ENCODE measurements around the gene SORD.
A peak's percentile ranks its signal among the peaks of the same experiment; 100 is the strongest.

Gene SORD

DNA sequence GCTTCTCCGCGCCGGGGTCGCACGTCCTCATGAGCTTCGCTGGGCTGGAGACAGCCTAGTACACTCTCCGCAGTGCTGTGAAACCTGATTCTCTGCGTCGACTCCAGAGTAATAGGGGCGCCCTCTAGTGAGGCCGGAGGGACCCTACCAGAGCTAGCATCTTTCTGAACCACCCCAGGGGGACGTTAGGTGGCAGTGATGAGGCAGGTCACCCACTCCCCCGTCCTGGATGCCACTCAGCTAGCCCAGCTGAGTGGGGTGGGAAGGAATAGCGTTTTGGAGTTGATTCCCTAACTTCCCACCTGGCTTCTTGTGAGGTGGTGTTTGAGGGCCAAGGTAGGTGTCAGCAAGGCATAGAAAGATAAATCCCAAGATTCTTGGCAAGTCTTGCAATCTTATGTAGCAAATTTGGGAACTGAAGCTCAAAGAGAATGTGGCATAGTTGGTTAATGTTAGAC lies 95.2 kb downstream of the SORD start:
- DNase-seq = peak; percentile 70

DNA sequence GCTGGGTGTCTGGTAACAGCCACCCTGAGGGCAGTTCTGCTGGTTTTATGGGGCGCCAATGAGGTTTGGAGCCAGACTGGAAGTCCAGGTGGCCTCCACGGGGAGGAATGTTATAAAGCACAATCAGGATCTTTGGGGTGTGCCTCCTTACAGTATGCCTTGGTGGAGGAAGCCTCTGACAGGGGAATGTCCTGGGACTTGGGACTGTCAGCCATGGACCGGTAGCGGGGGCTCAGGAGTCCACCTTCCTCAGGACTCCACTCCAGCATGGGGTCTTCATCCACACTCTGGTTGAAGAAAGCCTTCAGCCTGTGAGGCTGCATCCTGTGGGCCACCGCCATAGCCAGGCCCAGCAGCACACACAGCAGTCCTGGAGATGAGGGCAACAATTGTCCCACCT lies 96.0 kb downstream of the SORD start:
- DNase-seq = no peak

GRCh38 chr15:45120081-45120972 lies 97.3 kb downstream of the SORD start:
- no peak for DNase-seq

- DNase-seq = no peak
Measured at GRCh38 chr15:45121020-45121419, 98.0 kb downstream of the SORD start.

DNA sequence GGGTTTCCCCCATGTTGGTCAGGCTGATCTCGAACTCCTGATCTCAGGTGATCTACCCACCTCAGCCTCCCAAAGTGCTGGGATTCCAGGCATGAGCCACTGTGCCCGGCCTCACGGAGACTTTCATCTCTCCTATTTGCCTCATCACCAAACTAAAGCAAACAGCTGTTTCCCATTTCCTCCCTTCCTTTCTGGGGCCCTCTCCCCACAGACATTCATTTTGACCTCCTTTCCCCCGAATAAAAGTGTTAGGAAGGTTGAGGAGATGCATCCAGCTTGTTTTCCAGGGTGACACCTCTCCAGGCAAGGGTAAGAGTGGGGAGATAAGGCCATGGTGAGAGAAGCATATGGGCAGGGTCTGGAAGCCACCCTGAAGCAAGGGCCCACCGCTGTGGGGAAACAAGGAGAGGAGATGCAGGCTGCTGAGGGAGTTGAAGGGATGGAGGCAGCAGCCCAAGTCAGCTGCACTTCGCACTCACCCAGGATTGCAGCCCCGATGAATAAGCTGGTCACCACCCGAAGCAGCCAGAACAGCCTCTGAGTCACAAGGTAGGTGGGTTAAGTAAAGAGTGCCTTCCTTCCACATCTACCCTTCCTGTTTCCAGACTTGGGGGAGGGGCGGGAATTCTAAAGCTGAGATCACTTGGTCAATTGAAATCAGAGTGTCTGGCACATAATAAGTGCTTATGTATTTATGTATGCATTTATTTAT lies 98.9 kb downstream of the SORD start:
- no peak for DNase-seq

- DNase-seq = no peak
Measured at GRCh38 chr15:45122719-45123118, 99.7 kb downstream of the SORD start.

DNA sequence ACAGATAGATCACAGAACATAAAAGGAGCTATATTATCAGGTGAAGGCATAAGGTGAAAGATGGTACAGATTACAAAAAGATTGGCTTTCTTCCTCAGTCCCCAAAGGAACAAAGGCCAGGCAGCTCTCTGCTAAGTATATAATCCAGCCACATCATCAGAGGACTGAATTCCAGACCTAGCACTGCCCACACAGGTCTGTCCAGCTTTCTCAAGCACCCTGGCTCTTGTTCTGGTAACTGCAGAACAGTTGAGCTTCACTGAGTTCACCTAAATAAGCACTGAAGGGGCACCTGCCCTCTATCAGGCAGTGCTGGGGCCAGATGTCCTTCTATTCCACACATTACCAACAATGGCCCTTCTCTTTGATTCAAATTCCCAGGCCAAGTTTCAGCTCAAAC lies 100.4 kb downstream of the SORD start:
- DNase-seq = no peak

GRCh38 chr15:45126535-45127158 lies 103.7 kb downstream of the SORD start:
- DNase-seq = peak; percentile 10

All from GDM1 (cell line).